GM04503 (cell line): ENCODE measurements around the gene API5.
"Not testable (repeated sequence)": the region's sequence is repeated elsewhere in the genome, so short reads cannot be mapped to it uniquely, and the experiment has no call there.

ENCODE experiments used
- DNase-seq: peaks from one replicate; pipeline ENCODE4 v3.0.0-alpha.2; 2012; ENCODE audit warnings: low read depth

Gene API5

DNA sequence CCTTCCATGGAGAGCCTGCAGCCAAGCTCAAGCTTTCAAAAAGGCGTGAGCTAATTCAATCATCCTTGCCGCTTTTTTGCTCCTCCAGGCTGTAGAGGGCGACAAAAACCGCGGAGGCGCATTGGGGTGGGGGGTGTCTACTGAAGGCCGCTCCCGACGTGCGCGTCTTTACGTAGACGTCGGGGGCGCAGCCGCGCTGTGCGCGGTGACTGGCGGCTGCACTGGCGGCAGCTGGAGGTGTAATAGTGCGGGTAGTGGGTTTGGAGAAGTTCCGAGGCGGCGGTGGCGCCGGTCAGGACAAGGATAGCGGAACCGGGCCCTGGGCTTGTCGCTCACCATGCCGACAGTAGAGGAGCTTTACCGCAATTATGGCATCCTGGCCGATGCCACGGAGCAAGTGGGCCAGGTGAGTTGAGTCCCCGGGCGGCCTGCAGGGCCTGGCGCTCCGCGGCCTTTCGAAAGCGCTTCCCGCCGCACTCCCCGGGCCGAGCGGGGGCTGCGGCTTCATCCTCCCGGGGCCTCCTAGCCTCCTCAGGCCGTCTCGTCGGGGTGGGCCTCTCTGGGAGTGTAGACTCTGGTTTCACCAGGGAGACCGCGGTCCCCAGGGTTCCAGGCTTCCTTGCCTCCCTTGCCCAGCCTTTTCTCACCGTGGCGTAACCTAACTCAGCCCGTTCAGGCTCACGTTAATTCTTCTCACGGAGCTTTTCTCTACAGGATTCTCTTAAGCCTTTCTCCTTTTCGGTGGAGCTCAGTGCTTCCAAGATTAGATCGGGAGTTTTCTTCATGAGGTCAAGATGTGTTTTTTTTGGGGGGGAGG lies at the start of gene API5:
API5 (plus strand) TSS at position 206 of the 817 bp plus-strand sequence; CDS start at position 338, 132 bp downstream.
- DNase-seq = peak; percentile 76

GRCh38 chr11:43267856-43268580 lies 43.8 kb upstream of the API5 start:
- no peak for DNase-seq

- no peak for DNase-seq
Measured at GRCh38 chr11:43268786-43269185, 43.0 kb upstream of the API5 start.

DNA sequence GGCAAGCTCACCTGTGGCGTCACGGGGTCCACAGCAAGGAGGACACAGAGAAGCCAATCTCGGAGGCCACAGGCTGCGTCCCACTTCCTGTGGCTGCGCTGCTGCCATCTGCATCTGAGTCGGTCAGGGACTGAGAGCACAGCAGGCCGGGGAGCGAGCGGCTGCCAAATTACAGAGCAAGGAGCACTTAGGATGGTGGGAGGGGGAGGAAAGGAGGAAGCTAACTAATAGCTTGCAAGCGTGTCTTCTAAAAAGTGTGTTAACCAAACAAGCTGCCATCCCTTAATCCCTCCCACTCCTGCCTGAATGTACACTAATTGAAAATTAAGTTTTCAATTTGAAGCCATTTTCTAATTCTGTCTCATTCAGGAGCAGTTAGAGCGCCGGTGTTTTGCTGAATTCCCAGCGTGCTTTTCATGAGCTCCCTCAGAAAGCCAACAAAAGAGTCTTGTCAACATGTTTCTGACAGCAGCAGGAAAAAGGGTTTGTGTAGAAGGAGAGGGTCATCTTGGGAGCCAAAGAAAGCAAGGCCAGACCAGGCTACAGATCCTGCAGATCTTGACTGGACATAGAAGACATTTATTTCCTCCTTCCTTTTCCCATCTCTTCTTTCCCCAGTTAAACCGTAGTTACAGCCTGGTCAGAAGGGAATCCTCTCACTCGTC lies 42.4 kb upstream of the API5 start:
- no peak for DNase-seq

DNA sequence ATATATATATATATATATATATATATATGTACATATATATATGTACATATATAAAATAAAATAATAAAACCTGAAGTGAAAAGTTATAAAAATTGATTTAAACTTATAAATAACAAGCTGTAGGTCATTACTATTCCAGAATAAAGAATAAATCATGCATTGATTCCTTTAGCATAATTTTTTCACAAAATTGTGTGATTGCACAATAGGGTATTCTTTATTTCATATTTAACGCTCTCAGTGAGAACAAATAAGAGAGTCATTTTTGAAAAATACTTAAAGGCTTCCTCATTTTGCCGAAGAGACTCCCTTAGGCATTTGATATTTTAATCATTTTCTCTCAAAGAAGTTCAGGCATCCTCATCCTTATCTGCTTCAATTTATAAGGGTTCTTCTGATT lies 41.3 kb upstream of the API5 start:
- no peak for DNase-seq

- DNase-seq = no peak
Measured at GRCh38 chr11:43278193-43278956, 33.4 kb upstream of the API5 start.

DNA sequence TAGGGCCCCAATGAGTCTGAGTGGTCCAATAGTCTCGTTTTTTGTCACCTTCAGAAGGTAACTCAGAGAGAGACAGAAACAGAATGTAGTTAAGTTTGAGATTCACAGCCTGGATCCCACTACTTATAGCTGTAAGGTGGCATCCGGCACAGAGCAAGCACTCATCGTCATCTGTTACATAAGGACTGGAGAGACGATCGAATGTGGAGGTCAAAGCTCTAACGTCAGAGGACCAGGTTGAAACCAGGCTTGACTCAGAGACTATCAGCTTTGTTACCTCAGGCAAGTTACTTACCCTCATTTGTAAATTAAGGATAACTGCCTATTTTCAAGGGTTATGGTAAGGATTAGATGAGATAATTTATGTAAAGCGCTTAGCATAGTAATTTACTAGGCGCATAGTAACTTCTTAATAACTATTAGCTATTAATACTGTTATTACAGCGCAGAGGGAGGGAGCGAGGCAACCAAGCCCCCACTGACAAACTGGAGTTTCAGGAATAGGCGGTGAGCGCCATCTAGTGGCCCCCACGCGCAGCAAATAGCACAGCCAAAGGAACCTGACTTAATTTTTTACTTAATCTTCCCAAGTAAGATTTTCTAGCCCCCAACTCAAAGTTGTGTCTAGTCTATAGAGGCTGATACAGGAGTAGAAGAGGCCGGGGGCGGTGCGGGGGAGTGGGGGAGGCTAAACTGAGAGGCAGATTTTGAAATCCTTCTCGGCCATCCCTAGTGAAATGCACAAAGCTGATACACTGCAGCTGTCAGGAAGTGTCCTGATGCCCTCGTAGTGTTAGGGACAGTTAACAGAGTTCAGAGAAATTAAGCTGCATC lies 29.0 kb upstream of the API5 start:
- DNase-seq = no peak

DNA sequence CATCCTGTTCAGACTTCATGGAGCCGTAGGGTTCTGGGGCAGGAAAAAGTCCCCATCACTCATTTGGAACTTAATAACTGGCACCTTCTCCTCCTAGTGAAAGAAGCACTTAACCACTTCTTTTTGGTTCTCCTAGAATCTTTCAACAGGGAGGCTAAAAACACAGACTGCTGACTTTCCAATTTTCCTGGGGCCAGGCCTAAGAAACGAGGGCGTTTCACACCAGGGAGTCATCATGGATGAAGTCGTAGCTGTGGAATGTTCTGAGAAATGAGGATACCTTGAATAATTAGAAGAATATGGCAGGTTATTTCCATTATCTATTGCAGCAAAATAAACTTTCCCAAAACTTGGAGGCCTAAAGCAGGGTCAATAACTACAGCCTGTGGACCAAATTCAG lies 26.0 kb upstream of the API5 start:
- DNase-seq = no peak

- no peak for DNase-seq
Measured at GRCh38 chr11:43289368-43289767, 22.4 kb upstream of the API5 start.

DNA sequence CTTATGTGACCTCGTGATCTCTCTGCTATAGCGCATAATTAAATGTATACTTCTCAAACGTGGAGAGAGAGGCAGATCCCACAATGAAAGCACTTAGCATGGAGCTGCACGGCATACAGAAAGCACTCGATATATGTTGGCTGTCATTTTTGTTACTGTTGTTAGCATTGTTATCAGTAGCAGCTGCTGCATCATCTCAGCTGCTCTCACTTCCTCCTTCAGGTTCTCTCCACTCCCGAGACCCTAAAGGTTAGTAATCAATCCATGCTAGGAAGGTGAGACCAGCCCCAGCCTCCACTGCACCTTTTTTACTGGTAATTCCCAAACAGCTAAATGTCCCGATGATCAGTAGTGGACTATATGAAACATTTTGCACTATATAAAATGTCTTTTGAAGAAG lies 13.4 kb upstream of the API5 start:
- DNase-seq = no peak

- no peak for DNase-seq
Measured at GRCh38 chr11:43315966-43316365, 4.2 kb downstream of the API5 start.

GRCh38 chr11:43316451-43316850 lies 4.7 kb downstream of the API5 start:
- DNase-seq = no peak

DNA sequence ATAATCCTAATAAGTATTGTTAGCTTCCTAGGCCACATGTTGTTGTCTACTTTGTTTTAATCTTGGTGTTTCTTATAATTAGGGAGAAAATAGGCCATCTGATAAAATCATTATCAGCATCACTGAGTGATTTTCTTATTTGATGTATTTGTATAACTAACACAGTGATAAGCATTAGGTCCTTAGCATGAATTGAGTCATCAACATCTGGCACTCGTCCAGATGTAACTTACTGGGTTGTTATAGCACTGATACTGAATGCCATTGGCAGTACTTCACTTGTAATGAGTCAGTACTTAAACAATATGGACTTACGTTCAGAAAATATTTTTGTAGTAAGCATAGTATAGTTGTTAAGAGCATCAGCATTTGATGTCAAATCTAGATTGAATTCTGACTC lies 16.2 kb downstream of the API5 start:
- DNase-seq = peak; percentile 32

- DNase-seq = no peak
Measured at GRCh38 chr11:43328482-43328881, 16.7 kb downstream of the API5 start.

DNA sequence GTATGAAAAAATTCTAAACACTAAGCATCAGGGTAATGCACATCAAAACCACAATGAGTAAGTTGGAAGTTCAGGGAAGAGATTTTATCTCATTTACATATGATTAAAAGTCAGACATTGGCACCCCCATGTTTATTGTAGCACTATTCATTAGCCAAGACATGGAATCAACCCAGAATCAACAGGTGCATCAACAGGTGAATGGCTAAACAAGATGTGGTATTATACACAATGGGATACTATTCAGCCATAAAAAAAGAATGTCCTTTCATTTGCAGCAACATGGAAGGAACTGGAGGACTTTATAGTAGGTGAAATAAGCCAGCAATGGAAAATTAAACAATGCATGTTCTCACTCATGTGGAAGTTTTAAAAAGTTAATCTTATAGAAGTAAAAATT lies 29.4 kb downstream of the API5 start:
- DNase-seq = no peak

GRCh38 chr11:43351426-43351825 lies 39.6 kb downstream of the API5 start:
- DNase-seq = not testable (repeated sequence)

- DNase-seq = no peak
Measured at GRCh38 chr11:43354311-43354710, 42.5 kb downstream of the API5 start.

DNA sequence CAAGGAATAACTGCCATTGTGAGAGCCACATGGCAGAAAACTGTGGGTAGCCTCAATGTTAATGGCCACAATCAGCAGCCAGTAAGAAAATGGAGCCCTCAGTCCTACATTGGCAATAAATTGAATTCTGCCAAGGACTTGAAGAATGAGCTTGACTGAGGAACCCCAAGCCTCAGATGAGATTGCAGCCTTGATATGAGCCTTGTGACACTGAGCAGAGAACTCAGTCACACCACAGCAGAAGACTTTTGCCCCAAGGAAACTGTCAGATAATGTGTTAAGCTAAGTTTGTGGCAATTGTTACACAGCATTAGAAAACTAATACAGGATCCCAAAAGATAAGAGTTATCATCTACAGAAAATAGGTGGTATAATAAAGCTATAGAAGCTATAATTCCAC lies 44.5 kb downstream of the API5 start:
- no peak for DNase-seq

GRCh38 chr11:43358279-43358800 lies 46.5 kb downstream of the API5 start:
- no peak for DNase-seq

- peak; percentile 45 for DNase-seq
Measured at GRCh38 chr11:43358801-43359421, 47.1 kb downstream of the API5 start, which contains the start of gene TTC17. Gene TTC17, plus strand, starts transcription at chr11:43358920. Its CDS starts 35 bp downstream, at chr11:43358955.
